Embryonic facial prominence (tissue), 1 donor: Measurements from ENCODE around the gene ZNHIT3.
"Not testable (repeated sequence)": the region's sequence is repeated elsewhere in the genome, so short reads cannot be mapped to it uniquely, and the experiment has no call there.

Experiments
- DNase-seq: peaks from one replicate; pipeline ENCODE4 v3.0.0-alpha.2; 2016; ENCODE audit errors: extremely low spot score

The ZNHIT3 gene

DNA sequence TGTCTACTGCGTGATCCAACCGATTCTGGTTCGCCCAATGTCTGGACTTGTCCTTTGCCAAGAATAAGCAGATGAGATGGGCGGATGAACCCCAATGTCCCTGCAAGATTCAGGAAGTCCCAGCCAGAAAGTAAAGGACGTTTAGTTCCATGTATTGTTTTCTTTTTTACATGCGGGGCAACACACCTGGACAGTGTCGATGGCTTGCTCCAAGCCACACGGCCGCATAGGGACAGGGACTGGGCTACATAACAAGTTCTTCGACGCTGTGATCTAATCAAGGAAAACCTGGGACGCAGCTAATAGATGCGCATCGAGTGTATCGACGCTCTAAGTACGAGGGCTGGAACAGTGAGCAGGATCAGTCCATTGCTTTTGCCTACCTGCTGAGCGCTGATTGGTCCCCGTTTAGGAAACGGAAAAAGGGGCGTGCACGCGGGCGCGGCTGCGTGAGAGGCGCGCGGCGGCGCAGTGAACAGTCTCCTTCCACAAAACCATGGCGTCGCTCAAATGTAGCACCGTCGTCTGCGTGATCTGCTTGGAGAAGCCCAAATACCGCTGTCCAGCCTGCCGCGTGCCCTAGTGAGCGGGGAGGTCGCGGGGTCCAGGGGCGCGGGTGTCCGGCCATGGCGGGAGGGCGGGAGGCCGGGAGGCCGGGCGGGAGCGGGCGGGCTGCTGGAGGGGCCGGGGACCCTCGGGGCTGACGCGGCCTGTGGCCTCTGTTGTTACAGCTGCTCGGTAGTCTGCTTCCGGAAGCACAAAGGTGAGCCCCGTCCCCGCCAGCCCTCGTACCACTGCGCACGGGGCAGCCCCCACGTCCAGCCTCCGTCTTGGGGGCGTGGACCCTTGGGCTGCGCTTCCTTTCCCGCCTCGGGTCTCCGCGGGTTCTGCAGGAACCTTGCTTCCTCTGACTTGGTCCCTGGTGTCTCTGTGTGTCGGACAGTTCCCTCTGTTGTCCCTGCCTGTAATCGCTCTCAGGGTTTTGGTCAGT is at the start of gene ZNHIT3:
Gene ZNHIT3, plus strand, starts transcription at position 478 of the 991 bp plus-strand sequence. Its CDS starts 19 bp downstream, at position 497.
- peak; percentile 89 for DNase-seq

DNA sequence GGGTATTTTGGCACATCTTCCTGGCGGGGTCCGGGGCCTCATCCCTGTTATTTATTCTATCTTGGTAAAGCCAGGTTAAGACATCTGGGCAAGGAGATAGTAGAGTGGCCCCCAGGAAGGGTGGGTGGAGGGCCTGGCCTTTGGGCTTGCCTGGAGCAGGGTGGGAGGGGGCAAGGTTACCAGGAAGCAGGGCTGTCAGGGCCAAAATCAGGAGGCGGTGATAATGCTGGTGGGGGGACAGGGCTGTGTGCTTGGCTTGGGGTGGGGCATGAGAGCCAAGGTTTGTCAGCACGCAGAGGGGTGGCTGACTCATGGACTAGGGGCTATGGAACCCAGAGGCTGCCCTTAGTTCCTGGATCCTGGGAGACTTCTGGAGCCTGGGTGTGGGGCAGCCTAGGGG is 44.7 kb upstream of the ZNHIT3 start:
- not testable (repeated sequence) for DNase-seq

DNA sequence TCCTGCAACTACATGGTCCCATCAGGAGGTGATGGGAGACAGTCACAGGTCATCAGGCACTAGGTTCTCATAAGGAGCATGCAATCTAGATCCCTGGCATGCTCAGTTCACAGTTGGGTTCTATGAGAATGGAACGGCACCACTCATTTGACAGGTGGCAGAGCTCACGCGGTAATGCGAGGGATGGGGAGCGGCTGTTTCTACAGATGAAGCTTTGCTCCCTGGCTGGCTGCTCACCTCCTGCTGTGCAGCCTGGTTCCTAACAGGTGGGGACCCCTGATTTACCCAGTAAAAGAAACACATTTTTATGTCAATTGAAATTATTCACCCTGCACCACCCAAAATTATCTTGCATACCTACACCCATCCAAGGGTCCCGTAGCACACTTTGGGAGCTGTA is 42.7 kb upstream of the ZNHIT3 start:
- DNase-seq, result no peak

DNA sequence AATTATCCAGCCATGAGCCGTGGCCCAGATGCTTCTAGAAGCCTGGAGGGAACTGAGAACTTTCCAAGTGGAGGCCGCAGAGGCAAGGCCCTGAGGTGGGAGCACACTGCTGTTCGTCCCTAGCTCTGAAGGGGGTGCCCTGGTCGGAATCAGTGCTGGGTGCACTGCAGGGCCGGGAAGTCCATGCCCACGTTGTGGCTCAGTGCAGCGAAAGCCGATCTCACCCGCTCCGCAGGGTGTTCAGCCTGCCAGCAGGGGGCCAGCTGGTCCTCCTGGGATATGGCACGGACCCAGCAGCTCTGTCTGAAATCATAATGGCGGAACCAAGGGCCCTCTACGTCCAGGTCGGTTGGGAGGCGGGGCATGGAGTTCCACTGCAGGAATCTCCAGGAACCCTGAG is 36.5 kb upstream of the ZNHIT3 start:
- not testable (repeated sequence) for DNase-seq

DNA sequence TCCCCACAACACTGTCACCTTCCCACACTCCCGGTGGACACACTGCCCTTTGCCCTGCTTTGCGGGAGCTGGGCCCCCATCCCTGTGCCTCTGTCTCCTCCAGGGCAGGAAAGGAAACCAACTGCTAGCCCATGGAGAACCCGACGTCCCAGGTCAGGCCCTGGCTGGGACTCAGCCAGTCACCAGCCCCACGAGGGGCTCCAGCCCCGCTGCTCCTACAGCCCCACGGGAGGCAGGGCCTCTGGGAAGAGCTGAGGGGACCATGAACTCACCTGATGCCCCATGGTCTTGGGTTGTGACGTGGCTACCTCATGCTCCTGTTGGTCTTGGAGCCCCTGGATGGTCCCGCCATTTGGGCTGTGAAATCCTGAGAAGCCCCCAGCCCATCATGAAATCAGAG is 33.6 kb upstream of the ZNHIT3 start:
- not testable (repeated sequence) for DNase-seq

DNA sequence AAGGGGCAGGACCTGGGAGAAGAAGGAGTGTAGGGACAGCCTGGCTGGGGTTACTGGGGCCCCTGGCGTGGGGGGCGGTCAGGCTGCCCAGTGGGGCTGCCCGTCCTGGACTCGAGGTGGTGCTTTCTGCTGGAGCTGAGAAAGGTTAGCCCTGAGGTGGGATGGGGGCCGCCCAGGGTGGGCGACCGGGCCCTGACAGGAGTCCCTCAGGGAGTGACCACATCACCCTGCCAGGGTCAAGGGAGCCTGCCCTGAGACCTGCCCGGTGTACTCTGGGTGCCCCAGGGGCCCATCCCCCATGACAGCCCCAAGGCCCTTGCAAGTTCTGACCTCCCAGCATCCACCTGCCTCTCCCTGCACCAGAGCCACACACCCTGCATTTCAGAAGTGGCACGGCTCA is 28.8 kb upstream of the ZNHIT3 start:
- not testable (repeated sequence) for DNase-seq

DNA sequence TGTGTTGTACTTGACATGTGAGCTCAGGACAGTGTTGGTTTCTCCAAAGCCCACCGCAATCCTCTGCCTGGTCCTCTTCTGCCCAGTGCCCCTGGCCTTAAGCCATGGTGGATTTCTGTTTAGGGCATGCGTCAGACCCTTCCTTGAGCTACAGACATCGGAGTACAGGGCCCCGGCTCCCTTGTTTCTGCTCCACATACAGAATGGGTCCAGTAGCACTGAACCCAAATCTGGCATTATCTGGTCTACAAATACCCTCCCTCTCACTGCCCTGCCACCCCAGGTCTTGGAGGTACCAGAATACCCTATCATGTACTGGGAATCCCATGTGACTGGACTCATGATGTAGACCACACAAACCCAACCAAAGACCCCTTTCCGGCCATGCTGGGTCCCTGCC is 27.4 kb upstream of the ZNHIT3 start:
- no peak for DNase-seq

DNA sequence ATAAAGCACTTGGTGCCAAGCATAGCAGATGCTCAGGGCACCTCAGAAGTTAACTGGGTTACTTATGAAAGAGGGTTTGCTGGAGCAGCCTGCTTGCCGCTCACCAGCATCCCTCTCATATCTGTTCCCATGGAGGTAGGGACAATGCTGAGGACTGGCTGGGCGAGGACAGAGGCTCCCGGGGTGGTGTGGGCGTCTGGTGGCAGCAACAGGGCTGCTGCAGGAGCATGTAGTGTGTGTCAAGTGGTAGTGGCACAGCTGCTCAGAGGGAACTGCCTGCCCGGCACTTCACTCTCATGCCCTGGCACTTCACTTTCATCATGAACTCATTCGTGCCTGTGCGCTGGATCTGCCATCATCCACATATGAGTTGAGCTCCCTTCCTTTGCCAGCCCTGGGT is 26.9 kb upstream of the ZNHIT3 start:
- no peak for DNase-seq

DNA sequence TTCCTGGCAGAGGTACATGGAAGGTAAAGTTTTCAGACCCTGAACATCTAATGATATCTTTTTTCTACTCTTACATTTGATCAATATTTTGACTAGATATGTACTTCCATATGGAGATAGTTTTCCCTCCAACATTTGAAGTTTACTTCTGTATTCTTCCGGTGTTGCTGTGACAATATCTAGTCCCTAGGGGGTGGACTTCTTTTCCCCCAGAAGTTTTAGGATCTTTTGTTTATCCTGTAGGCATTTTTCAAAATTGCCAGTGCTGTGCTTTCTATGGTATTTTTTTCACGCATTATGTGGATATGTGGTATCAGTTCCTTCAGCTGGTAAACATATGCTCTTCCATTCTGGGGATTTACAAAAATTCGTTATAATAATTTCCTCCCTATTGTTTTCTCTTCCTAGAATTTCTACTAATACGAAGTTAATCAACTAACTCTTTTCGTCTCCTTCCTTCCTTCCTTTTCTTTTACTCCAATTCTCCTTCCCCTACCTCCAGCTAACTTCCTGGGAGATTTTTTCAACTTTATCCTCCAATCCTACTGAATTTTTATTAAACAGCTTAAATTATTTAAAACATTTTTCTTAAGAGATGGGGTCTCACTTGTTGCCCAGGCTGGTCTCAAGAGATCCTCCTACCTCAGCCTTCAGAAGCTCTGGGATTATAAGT is 26.1 kb upstream of the ZNHIT3 start:
- no peak for DNase-seq

DNA sequence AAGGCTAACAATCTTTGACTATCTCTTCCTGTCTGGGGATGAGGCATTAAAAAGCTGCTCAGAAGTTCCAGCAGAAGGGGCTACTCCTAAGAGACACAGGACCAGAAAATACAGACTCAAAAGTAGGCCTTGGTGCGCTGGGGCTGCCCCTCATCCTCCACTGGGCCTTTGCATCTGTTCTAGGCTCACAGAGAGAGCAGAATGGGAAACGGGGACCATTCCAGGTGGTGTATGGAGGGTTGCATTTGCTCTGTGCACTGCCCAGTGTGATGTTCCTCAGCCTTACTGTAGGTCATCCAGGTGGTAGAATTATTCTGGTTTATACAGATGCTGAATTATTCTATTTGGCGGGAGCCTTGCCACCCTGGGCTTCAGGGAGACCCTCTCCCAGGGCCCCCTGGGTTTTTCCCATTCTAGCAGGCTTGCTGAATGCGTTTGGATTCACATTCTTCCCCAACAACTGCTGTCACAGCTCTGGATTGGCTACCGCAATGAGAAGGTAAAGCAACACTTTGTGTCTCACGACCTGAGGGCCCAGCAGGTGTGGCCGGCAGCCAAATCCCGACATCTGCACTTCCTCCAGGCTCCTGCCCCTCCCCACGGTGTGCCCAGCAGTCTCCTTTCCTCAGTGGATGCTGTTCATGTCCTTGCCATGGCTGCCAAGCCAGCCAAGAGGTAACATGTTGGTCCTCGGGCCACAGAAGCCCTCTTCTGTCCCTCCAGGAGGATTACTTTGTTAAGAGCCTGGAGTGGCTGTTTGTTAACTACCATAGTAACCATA is 25.0 kb upstream of the ZNHIT3 start:
- no peak for DNase-seq

DNA sequence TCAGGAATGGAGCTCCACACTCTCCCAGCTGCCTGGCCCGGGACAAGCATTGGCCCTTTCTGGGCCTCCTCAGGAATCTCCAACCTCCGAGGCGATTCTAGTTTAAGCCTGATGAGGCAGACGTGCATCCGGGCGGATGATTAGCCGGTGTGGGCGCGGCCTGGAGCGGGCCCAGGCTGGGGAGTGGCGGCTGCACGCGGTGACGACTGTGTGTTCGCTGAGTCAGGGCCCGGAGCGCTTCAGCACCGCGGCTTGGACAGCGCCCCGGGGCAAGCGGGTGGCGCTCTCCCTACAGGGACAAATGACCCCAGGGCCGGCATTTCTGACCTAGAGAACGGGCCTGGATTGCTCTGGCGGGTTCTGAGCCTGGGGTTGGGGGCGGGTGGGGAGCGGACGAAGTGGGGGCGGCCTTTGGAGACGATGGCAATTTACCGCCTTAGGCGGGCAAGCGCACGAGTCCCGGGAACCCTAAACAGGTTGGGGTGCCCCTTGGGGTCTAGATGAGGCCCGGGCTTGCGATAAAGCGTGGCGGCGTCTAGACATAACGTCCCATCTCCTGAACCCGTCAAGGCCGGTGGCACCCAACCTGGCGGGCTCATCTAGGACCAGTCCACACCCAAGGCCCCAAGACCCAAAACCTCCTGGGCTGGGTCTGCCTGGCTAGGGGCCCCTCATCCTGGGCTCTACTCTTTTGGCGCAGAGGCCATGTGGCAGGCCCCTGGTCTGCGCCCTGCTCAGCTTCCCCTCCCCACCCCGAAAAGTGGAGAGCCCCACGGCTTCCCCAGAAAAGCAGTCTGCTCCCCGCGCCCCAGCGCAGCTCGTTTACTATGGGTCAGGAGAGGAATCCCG is 22.3 kb upstream of the ZNHIT3 start:
- peak; percentile 36 for DNase-seq

DNA sequence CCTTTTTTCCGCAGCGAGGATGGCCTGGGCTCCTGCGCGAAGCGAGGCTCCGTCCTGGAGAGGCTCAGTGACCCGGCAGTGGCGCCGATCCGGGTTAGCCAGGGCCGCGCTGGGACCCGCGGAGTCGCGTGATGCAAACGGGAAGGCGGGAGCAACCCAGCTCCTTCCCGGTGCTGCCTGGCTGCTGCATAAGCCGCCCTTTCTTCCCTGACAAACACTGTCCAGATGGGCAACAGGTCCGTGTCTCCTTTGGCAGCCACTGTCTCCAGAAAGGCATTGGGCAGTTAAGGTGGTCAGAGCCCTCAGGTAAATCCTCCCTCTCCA is 21.8 kb upstream of the ZNHIT3 start:
- no peak for DNase-seq

DNA sequence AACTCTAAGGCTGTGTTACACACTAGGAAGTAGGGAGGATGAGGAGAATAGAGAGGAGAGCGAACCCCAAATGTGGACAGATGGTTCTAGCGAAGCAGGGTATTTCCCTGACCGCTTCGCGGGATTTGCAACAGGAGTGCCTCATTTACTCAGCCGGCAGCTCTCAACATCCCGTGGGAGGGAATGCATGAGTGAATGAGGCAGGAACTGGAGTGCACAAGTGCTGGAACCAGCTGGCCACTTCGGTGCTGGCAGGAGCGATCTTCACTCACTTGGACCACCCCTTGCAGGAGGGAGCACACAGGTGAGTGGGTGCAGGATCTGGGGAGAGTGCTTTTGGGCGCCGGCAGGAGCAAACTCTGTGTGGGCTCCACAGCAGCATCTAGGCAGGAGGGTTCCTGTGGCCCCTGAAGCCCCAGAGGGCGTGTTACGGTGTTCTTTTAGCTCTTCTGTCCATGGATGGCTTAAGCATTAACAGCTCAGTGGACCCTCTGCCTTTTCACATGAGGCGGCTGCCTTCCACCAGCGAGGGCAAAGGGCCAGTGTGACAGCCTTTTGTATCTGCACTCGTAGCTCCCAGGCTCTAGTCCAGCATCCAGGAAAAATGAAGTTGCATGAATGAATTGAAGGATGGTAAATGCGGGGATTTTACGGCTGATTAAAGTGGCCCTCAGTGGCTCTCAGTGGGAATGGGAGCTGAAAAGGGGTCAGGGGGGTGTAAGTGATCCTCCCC is 17.4 kb upstream of the ZNHIT3 start:
- DNase-seq, result no peak

DNA sequence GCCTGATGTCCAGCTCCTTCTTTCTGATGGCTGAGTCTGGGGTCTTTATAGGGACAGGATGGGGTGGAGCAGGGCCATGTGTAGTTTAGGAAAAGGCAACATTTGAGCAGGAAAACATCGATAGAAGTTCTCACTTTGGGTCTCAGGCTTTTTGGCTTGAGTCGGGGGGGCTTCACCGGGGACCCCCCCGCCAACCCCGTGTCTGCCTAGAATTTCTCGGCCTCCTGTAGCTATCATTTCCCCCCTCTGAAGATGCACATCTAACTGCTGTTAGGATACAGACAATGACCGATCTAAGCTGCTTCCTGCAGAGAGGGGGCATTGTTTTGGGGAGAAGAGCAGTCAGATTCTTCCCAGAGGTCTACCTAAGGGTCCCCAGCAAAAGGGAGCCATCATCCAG is 16.7 kb upstream of the ZNHIT3 start:
- DNase-seq, result no peak

DNA sequence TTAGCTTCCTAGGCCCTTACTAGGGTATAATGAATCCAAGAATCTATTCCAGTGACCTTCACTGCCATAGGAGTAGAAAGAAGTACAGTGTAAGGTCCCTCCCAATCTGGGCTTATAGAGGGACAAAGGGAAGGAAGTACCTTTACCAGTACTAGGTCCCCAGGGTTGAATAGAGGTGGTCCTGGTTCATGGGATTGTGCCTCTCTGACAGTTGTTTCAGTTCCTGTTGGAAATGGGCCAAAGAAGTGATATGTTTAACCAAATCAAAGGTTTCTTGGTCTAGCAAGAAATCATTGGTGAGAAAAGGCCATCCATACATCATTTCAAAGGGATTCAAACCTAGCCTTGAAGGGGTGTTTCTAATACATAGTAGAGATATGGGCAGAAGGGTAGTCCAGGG is 16.0 kb upstream of the ZNHIT3 start:
- no peak for DNase-seq

DNA sequence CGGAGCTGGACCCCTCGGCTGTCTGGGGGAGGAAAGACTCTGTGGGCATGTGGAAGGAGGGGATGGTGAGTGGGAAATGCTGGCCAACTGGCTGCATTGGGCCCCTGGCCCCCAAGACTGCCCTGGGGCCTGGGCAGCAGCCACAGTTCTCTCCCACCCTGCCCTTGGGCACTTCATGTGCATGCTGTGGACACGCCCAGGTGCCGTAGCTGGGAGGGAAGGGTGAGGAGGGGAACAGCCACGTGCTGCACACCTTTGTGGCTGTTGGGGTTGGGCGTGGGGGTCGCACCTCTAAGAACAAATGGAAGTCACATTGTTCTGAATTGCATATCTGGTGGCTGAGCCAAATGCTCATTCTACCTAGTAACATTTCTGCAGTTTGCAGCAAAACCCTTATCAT is 11.9 kb upstream of the ZNHIT3 start:
- no peak for DNase-seq

DNA sequence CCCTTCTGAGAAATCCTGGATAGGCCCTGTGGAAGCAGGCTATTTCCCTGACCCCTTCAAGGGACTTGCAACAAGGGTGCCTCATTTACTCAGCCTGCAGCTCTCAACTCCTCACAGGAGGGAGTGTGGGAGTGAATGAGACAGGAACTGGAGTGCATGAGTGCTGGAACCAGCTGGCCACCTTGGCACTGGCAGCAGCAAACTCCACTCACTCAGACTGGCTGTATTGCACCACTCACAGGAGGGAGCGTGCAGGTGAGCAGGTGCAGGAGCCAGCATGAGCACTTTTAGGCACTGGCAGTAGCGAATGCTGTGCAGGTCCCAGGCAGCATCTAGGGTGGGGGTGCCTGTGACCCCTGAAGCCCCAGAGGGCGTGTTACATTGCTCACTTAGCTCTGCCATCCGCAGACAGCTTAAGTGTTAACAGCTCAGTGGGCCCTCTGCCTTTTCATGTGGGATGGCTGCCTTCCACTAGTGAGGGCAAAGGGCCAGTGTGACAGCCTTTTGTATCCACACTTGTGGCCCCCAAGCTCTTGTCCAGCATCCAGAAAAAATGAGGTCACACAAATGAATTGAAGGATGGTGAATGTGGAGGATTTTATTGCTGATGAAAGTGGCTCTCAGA is 11.0 kb upstream of the ZNHIT3 start:
- DNase-seq, result no peak

DNA sequence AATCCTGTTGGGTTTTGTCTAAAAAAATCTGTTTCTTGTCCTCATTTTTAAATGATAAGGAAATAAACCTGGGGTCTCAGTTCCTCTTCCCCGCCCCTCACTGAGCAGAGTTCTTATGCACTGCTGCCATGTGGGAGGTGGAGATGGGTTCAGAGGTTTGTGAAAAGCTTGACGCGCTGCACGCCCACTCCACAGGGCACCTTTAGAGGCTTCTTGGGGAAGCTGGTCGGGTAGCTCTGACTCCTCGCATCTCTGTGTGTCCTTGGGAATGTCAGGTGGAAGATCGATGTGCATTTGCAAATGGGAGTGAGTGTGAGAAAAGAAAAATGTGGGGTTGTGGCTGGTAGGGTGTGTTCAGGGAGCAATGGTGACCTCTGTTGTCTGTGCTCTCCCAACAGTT is 4.7 kb upstream of the ZNHIT3 start:
- DNase-seq, result no peak

DNA sequence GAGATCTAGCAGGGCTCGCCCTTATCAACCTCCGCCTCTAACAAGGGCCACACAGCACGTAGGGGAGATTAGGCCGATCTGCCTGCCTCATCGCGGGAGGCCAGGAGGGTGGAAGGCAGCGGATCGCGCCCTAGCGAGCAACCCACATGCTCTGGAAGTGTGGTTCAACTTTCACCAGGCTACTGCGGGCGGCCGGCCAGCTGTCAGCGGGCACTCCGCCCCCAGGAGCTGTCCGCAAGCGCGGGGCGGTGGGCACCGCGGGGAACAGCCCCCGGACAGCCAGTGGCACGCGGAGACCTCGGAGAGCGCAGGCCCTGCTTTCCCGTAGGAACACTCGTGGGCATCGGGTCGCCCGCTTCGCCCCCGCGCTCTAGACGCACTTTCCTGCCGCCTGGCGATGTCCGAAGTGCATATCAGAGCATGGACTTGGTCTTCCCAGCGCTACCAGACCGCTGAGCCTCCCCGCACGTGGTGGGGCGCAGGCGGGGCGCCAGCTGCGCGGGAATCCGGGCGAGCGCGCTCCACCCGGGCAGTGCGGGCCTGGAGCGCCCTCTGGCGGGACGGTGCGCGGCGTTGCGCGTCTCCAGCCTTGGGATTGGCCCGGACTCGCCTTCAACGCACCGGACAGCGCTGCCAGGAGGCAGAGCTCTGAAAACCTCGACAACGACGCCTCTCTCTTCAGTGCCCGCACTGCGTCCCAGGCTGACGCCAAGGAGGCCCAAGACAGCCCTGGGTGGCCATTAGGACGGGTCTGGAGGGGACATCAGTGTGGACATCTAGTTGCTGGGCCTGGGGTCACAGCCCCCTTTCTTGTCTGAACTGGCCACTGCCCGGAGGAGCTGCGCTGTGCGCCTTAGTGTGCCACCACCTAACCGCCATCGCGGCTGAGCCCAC is 3.6 kb upstream of the ZNHIT3 start:
- DNase-seq, result peak; percentile 58
